ENCODE data around the gene PIP4K2A. TPM values are rescaled to one million over a fixed set of nuclear protein-coding genes. Genes with fewer than 3 reads are reported as not detected.

PIP4K2A gene
- total and polyA plus RNA-seq, 2 experiments from 2014 or later, result 39.9 to 40.1 TPM

DNA sequence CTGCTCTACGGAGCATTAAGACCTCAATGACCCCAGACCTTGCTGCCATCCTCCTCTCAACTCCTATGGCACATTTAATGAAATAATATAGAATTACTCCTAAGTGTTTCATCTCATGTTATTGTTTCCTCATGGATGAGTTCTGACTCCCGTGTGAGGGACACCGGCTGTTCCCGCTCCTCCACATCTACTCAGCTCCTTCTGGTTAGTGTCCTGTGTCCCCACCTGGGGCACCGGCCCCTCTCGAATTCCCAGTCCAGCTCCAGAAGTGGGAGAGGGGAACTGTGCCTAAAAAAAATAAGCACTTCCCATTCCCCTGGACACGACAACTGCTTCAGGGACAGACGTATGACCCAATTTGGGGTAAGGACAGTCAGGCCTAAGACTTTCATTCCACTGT, 58.3 kb downstream of the PIP4K2A start (continued):
- TF ChIP-seq, protein P1, sequence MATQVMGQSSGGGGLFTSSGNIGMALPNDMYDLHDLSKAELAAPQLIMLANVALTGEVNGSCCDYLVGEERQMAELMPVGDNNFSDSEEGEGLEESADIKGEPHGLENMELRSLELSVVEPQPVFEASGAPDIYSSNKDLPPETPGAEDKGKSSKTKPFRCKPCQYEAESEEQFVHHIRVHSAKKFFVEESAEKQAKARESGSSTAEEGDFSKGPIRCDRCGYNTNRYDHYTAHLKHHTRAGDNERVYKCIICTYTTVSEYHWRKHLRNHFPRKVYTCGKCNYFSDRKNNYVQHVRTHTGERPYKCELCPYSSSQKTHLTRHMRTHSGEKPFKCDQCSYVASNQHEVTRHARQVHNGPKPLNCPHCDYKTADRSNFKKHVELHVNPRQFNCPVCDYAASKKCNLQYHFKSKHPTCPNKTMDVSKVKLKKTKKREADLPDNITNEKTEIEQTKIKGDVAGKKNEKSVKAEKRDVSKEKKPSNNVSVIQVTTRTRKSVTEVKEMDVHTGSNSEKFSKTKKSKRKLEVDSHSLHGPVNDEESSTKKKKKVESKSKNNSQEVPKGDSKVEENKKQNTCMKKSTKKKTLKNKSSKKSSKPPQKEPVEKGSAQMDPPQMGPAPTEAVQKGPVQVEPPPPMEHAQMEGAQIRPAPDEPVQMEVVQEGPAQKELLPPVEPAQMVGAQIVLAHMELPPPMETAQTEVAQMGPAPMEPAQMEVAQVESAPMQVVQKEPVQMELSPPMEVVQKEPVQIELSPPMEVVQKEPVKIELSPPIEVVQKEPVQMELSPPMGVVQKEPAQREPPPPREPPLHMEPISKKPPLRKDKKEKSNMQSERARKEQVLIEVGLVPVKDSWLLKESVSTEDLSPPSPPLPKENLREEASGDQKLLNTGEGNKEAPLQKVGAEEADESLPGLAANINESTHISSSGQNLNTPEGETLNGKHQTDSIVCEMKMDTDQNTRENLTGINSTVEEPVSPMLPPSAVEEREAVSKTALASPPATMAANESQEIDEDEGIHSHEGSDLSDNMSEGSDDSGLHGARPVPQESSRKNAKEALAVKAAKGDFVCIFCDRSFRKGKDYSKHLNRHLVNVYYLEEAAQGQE (IDR thresholded peaks at IDR 0.05; ENCODE audit: unreplicated experiment), result no peak
- TF ChIP-seq, protein P2, sequence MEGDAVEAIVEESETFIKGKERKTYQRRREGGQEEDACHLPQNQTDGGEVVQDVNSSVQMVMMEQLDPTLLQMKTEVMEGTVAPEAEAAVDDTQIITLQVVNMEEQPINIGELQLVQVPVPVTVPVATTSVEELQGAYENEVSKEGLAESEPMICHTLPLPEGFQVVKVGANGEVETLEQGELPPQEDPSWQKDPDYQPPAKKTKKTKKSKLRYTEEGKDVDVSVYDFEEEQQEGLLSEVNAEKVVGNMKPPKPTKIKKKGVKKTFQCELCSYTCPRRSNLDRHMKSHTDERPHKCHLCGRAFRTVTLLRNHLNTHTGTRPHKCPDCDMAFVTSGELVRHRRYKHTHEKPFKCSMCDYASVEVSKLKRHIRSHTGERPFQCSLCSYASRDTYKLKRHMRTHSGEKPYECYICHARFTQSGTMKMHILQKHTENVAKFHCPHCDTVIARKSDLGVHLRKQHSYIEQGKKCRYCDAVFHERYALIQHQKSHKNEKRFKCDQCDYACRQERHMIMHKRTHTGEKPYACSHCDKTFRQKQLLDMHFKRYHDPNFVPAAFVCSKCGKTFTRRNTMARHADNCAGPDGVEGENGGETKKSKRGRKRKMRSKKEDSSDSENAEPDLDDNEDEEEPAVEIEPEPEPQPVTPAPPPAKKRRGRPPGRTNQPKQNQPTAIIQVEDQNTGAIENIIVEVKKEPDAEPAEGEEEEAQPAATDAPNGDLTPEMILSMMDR (conservative IDR thresholded peaks at IDR 0.05; ENCODE audit: low read depth in 2 of 2), result no peak
- TF ChIP-seq EZH2phosphoT487 (IDR thresholded peaks at IDR 0.05; ENCODE audit: unreplicated experiment) (no peak), CREB1 (CRISPR knock-in tag; IDR thresholded peaks at IDR 0.05; ENCODE audit: low read depth) (no peak), NANOG (IDR thresholded peaks at IDR 0.05; ENCODE audit: borderline replicate concordance) (no peak), ZNF331 (CRISPR knock-in tag; IDR thresholded peaks at IDR 0.05; ENCODE audit: low read depth) (no peak), ZNF114 (CRISPR knock-in tag; IDR thresholded peaks at IDR 0.05) (no peak)
- TF ChIP-seq, protein P3, sequence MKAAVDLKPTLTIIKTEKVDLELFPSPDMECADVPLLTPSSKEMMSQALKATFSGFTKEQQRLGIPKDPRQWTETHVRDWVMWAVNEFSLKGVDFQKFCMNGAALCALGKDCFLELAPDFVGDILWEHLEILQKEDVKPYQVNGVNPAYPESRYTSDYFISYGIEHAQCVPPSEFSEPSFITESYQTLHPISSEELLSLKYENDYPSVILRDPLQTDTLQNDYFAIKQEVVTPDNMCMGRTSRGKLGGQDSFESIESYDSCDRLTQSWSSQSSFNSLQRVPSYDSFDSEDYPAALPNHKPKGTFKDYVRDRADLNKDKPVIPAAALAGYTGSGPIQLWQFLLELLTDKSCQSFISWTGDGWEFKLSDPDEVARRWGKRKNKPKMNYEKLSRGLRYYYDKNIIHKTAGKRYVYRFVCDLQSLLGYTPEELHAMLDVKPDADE (IDR thresholded peaks at IDR 0.05), result no peak

DNA sequence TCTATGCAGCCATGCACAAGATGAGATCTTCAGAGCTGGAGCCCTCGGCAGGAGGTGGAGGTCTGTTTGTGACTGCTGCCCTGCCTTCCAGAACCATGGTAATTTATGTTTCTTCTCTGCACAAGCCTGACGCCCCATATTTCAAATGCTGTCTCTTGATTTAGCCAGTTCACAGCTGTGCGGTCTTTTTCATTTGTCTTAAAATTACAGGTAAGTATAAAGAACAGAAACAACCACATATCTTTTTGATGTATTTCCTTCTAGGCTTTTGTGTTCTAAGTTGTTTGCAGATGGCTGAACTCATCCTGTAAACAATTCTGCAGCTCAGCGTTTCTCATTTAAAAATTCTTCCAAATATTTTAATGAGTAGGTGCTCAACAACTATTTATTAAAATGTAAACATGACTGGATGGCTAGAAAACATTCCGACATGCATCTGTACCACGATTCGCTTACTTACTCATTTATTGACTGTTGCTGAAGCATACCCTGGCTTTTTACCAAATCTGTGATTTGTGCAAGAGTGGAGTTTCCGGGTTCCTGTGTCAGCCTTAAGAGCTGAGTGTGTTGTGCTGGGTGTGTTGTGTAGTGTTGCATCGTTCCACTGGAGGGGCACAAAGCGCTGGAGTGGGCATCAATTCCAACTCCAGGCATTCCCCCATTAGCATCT, 58.9 kb downstream of the PIP4K2A start:
- no peak for ATAC-seq
- peaks cover 5% of the 10 kb centered on the region for H3K27me3 Mint-ChIP-seq (ENCODE audit: insufficient read depth, low read depth, poor library complexity)
- H3K4me2 ChIP-seq, result no peak overlapping the region
- TF ChIP-seq, protein P1 (IDR thresholded peaks at IDR 0.05; ENCODE audit: unreplicated experiment), result no peak

More for the DNA sequence above, 58.9 kb downstream of the PIP4K2A start:
- Histone ChIP-seq H3K27me3 (ENCODE audit: insufficient read depth) (no peaks in the 10 kb centered on the region), H3K36me3 (ENCODE audit: insufficient read depth) (no peaks in the 10 kb centered on the region), H3K4me1 (ENCODE audit: insufficient read depth) (peaks cover 28% of the 10 kb centered on the region), H3K4me3 (no peak overlapping the region), H3K27ac (ENCODE audit: low read depth) (peak overlapping the region; percentile 53; the same call in 1 of the 2 replicates), H4K20me1 (replicated peaks; ENCODE audit: insufficient read depth) (no peaks in the 10 kb centered on the region; the same call in 1 of the 2 replicates), H3F3A (replicated peaks; ENCODE audit: low read depth) (no peaks in the 10 kb centered on the region), H3K9me2 (ENCODE audit: insufficient read depth) (no peaks in the 10 kb centered on the region), H3K79me2 (replicated peaks; ENCODE audit: insufficient read depth) (peaks cover 95% of the 10 kb centered on the region), H2AFZ (no peak overlapping the region)
- H3K36me3 Mint-ChIP-seq (ENCODE audit: low read depth), result no peaks in the 10 kb centered on the region
- H3K9me3 Mint-ChIP-seq, result no peaks in the 10 kb centered on the region
- peaks cover 59% of the 10 kb centered on the region for H3K4me1 Mint-ChIP-seq
- DNase-seq (ENCODE audit: low spot score), result no peak
- H3K27ac Mint-ChIP-seq, result peak overlapping the region; percentile 71
- H3K4me3 Mint-ChIP-seq, result no peak overlapping the region
